Peyer's patch (tissue), 4 donors: ENCODE data around the gene MAD1L1.

ENCODE experiments used
- POLR2A ChIP-seq, 2 donors: fragments of 450-650 bp; IDR thresholded peaks; one replicate each; pipeline ENCODE4 v1.5.1; 2017; ENCODE audit warnings: antibody characterized with exemption in 2 of 2, mild to moderate bottlenecking in 2 of 2, moderate library complexity in 2 of 2
- TF ChIP-seq, protein P1 (sequence below), 6 experiments: fragments of 450-650 bp in 4 of 6; fragments of 200-600 bp in 2 of 6; sonication (generic) in 1 of 6; IDR thresholded peaks; one replicate each; pipeline ENCODE4 v1.5.1; 2017 to 2019; ENCODE audit warnings: antibody characterized with exemption in 6 of 6, mild to moderate bottlenecking in 3 of 6, moderate library complexity in 1 of 6

DNA sequence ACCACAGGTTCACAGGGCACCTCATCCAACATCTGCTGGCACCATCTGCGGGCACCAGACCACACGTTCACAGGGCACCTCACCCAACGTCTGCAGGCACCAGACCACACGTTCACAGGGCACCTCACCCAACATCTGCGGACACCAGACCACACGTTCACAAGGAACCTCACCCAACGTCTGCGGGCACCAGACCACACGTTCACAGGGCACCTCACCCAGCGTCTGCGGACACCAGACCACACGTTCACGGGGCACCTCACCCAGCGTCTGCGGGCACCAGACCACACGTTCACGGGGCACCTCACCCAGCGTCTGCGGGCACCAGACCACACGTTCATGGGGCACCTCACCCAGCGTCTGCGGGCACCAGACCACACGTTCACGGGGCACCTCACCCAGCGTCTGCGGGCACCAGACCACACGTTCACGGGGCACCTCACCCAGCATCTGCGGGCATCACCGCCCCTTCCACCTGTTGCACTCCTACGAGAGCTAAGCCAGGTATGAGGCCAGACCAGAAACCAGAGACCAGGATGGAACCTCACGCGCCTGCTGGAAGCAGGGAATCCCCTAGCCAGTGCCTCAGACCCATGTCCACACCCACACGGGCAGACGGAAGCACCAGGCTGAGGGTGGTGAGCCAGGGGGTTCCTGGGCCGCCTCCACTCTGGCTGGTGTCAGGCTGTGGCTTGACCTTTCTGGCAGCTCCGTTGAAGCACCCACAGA lies 182.8 kb downstream of the MAD1L1 start:
- TF ChIP-seq, protein P1, sequence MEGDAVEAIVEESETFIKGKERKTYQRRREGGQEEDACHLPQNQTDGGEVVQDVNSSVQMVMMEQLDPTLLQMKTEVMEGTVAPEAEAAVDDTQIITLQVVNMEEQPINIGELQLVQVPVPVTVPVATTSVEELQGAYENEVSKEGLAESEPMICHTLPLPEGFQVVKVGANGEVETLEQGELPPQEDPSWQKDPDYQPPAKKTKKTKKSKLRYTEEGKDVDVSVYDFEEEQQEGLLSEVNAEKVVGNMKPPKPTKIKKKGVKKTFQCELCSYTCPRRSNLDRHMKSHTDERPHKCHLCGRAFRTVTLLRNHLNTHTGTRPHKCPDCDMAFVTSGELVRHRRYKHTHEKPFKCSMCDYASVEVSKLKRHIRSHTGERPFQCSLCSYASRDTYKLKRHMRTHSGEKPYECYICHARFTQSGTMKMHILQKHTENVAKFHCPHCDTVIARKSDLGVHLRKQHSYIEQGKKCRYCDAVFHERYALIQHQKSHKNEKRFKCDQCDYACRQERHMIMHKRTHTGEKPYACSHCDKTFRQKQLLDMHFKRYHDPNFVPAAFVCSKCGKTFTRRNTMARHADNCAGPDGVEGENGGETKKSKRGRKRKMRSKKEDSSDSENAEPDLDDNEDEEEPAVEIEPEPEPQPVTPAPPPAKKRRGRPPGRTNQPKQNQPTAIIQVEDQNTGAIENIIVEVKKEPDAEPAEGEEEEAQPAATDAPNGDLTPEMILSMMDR (IDR thresholded peaks at IDR 0.05), result no peak
- no peak for TF ChIP-seq POLR2A (IDR thresholded peaks at IDR 0.05)
